Glutamatergic neuron (in vitro differentiated cells): Measurements from ENCODE around the gene ARID1B. TPM values are rescaled to one million over a fixed set of nuclear protein-coding genes. Genes with fewer than 3 reads are reported as not detected.

Experiments
- DNase-seq: peaks from one replicate; pipeline ENCODE4 v3.0.0; 2022
- H3K27ac Mint-ChIP-seq: one replicate; pipeline ENCODE4 v1.8.0; 2020; ENCODE audit warnings: mild to moderate bottlenecking, mixed read lengths, inconsistent platforms; ENCODE audit not compliant: unreplicated experiment
- H3K27me3 Mint-ChIP-seq: one replicate; pipeline ENCODE4 v1.8.0; 2020; ENCODE audit warnings: mild to moderate bottlenecking, moderate library complexity, mixed read lengths, inconsistent platforms; ENCODE audit not compliant: unreplicated experiment
- H3K36me3 Mint-ChIP-seq: one replicate; pipeline ENCODE4 v1.8.0; 2020; ENCODE audit warnings: mild to moderate bottlenecking, mixed read lengths, inconsistent platforms; ENCODE audit not compliant: unreplicated experiment
- H3K4me1 Mint-ChIP-seq: one replicate; pipeline ENCODE4 v1.8.0; 2020; ENCODE audit warnings: mild to moderate bottlenecking, low read depth, mixed read lengths, inconsistent platforms; ENCODE audit not compliant: unreplicated experiment
- H3K4me3 Mint-ChIP-seq: one replicate; pipeline ENCODE4 v1.8.0; 2020; ENCODE audit warnings: mild to moderate bottlenecking, mixed read lengths, inconsistent platforms; ENCODE audit not compliant: unreplicated experiment
- H3K9me3 Mint-ChIP-seq: one replicate; pipeline ENCODE4 v1.8.0; 2020; ENCODE audit warnings: mild to moderate bottlenecking, moderate library complexity, mixed read lengths, inconsistent platforms; ENCODE audit not compliant: unreplicated experiment
- CTCF ChIP-seq: fragments of 200-600 bp; sonication (generic); IDR thresholded peaks from one replicate; pipeline ENCODE4 v1.5.0; 2021; ENCODE audit not compliant: partially characterized antibody, unreplicated experiment
- total RNA-seq: library from RNA; stranded (reverse); fragmentation: NEBNext Ultra II Directional; extraction: Animal tissue kit (Norgen Biotek cat#: 25700); gene quantifications from one replicate; pipeline ENCODE4 v1.2.1, GENCODE V29; 2021; ENCODE audit not compliant: unreplicated experiment

ARID1B gene
- total RNA-seq, 1 donor from 2014 or later, result 202 TPM

GRCh38 chr6:157232161-157232895, 455.1 kb downstream of the ARID1B start:
- no peak for DNase-seq
- Mint-ChIP-seq H3K36me3 (peaks cover 7% of the 10 kb centered on the region), H3K9me3 (peaks cover 27% of the 10 kb centered on the region), H3K27ac (no peak overlapping the region), H3K4me1 (peaks cover 26% of the 10 kb centered on the region), H3K4me3 (no peak overlapping the region), H3K27me3 (peaks cover 27% of the 10 kb centered on the region)
- TF ChIP-seq CTCF, result no peak

DNA sequence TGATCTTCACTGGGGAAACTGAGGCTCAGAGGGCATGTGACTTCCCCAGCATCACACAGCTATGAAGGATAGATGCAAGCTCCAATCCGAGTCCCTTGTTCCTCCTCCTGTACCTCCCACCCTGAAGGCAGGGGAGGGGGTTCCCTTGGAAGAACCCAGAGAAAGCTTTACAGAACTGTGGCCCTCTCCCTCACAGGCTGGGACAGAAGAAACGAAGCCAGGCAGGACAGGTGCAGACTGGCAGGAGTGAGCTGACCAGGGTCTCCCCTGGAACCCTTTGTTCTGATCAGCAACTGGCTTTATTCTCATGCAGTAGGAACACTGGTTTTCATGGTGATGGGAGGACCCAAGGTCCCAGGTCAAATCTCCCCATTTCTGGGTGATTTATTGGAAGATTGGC, 456.0 kb downstream of the ARID1B start:
- no peak for DNase-seq
- Mint-ChIP-seq H3K27ac (no peak overlapping the region), H3K27me3 (peaks cover 27% of the 10 kb centered on the region), H3K36me3 (peaks cover 7% of the 10 kb centered on the region), H3K4me1 (peaks cover 27% of the 10 kb centered on the region), H3K4me3 (no peak overlapping the region), H3K9me3 (peaks cover 25% of the 10 kb centered on the region)
- no peak for TF ChIP-seq CTCF

DNA sequence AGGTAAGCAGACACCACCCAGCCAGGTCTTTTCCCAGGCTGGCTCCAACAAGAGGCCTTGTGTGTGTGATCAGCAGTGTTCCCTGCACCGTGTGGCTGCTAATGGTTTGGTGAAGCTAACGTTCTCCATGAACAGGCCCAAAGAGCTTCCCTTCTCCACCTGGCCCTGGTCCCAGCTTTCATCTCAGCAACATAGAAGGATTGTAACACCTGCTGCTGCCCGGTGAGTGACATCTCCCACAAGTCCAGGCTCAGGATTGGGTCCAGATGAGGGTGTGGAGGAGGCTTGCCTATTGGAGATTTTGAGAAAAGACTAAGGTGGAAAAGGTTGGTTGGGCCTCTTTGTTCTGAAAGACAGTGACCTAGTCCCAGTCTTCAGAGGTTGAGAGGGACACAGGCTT, 456.5 kb downstream of the ARID1B start:
- peaks cover 25% of the 10 kb centered on the region for H3K9me3 Mint-ChIP-seq
- peaks cover 29% of the 10 kb centered on the region for H3K27me3 Mint-ChIP-seq
- H3K27ac Mint-ChIP-seq, result no peak overlapping the region
- H3K4me3 Mint-ChIP-seq, result no peak overlapping the region
- no peak for DNase-seq
- peaks cover 26% of the 10 kb centered on the region for H3K4me1 Mint-ChIP-seq
- TF ChIP-seq CTCF, result no peak
- H3K36me3 Mint-ChIP-seq, result peaks cover 7% of the 10 kb centered on the region

- Mint-ChIP-seq H3K27me3 (peaks cover 22% of the 10 kb centered on the region), H3K27ac (peak overlapping the region; percentile 35)
- peak; percentile 75 for DNase-seq
These were observed 458.4 kb downstream of the ARID1B start for GRCh38 chr6:157235600-157236039.

More at GRCh38 chr6:157235600-157236039, 458.4 kb downstream of the ARID1B start:
- Mint-ChIP-seq H3K36me3 (peaks cover 7% of the 10 kb centered on the region), H3K4me3 (peak overlapping the region; percentile 93), H3K9me3 (peaks cover 14% of the 10 kb centered on the region), H3K4me1 (peaks cover 23% of the 10 kb centered on the region)
- peak; percentile 50 for TF ChIP-seq CTCF
